Measurements from ENCODE around the gene ANKRD34C. TPM values are rescaled to one million over a fixed set of nuclear protein-coding genes. Genes with fewer than 3 reads are reported as not detected.
"Not testable (repeated sequence)": the region's sequence is repeated elsewhere in the genome, so short reads cannot be mapped to it uniquely, and the experiment has no call there.

ANKRD34C gene
- polyA plus RNA-seq, 3 donors = 0.06 to 0.12 (median 0.06) TPM

DNA sequence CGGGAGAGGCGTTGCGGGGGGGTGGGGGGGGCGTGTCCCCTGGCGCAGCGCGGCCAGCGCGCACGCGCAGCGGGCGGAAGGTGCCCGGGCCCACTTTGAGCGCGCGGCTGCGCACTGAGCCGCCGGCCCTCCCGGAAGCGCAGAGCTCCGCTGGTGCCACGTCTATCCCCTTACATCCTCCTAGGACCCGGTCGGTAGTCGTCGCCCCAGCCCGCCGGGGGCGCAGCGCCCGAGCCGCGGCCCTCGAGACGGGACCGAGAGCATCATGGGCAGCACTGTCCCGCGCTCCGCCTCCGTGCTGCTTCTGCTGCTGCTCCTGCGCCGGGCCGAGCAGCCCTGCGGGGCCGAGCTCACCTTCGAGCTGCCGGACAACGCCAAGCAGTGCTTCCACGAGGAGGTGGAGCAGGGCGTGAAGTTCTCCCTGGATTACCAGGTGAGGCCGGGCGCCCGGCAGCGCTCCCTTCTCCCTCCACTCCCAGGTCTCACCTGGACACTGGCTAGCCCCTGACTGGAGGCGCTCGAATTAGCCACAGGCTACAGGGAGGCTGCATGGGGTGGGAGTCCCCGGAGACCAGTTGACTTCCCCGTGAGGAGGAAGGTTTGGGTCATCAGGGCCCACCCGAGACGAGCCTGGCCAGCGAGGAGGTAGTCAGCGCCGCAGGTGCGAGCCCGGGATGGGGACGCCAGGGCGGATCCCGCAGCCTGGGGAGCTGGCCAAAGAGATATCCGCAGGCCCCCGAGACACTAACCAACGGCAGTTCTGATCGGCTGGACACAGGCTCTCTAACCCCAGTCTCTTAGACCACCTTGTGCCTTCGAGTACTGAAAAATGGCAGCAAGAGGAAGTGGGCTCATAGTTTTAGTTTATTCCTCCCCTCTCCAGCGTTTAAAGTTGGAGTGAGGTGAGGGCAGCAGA is 28.7 kb downstream of the ANKRD34C start, which contains the start of gene TMED3:
Gene TMED3, plus strand, starts transcription at position 128 of the 916 bp plus-strand sequence. Its CDS starts 138 bp downstream, at position 266.
- peak; percentile 75 for DNase-seq

GRCh38 chr15:79311901-79312553 is 29.5 kb downstream of the ANKRD34C start:
- no peak for DNase-seq

- DNase-seq = no peak
These were observed 31.7 kb downstream of the ANKRD34C start for GRCh38 chr15:79314186-79314585.

DNA sequence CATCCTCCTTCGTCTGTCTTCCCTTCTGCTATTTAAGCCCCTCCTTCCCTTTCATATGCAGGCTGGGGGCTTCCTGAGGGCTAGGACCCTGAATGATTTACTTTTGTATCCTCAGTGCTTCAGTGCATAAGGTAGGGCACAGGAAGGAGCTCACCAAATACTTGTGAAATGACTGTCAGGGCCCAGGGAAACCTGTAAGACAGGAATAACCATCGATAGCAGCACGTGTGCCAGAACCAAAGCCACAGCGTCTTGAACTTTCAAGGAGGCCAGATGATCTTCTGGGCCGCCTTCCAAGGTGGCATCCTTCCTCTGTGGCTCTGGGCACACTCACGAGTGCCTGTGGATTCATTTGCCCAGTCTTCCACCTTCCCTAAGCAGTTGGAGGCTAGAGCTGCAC is 32.3 kb downstream of the ANKRD34C start:
- DNase-seq = no peak

- no peak for DNase-seq
These were observed 33.3 kb downstream of the ANKRD34C start for GRCh38 chr15:79315623-79316328.

- no peak for DNase-seq
These were observed 34.3 kb downstream of the ANKRD34C start for GRCh38 chr15:79316864-79317263.

- not testable (repeated sequence) for DNase-seq
These were observed 37.5 kb downstream of the ANKRD34C start for GRCh38 chr15:79319973-79320372.

DNA sequence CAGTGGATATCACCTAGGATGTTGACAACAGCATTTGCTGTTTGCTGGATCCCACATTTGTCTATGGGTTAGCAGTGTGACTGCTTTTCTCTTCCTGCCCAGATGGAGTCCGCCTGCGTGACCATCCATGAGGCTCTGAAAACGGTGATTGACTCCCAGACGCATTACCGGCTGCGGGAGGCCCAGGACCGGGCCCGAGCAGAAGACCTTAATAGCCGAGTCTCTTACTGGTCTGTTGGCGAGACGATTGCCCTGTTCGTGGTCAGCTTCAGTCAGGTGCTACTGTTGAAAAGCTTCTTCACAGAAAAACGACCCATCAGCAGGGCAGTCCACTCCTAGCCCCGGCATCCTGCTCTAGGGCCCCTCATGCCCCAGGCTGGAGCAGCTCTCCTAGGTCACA is 39.4 kb downstream of the ANKRD34C start:
- no peak for DNase-seq

DNA sequence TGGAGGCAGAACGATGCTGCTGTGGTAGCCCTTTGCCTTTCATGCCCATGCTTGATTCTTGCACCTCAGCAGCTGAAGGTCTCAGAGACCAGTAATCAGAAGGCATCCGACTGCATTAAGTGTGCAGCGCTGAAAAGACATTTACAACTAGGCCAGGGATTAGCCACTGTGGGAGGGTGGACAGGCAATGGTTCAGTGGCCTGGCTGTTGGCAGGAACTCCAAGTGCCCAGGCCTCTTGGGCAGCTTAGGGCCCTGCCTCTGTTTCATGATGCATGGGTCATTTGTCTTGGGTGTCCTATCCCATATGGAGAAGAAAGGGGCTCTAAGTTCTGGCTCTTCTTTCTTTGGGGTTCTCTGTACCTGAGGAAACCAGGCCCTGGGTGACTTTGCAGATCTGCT is 39.8 kb downstream of the ANKRD34C start:
- DNase-seq = no peak

GRCh38 chr15:79322945-79323344 is 40.4 kb downstream of the ANKRD34C start:
- no peak for DNase-seq

DNA sequence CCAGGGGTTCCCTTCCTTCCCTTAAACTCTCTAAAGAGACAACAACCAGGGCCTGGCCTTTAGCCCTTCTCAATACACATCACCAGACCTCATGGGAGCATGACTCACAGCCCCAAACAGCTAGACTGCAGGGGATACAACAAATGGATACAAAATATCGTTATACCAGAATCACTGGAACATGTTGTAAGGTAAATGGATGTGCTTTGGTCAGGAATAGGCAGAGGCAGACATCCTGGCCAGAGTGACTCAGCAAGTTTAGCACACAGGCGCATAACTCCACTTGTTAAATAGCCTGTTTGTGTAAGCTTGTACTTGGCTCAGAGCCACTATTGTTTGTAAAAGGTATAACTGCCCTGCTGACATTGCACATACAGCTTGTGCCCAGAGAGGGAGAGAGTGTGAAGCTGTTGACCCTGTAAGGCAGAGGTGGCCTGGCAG is 46.7 kb downstream of the ANKRD34C start:
- no peak for DNase-seq

Other genes with a start within 250 kb of the ANKRD34C start
- gene RASGRF1, start 191.9 kb upstream of the ANKRD34C start, polyA plus RNA-seq (ENCODE audit: insufficient read length in 3 of 3) = under 1 TPM; 0.40 to 0.51 (median 0.41) TPM
- 10 to 100 TPM; 60.2 to 64.4 (median 62.1) TPM for gene TMED3, start 28.4 kb downstream of the ANKRD34C start, polyA plus RNA-seq (ENCODE audit: insufficient read length in 3 of 3)
- gene MINAR1, start 149.6 kb downstream of the ANKRD34C start, polyA plus RNA-seq (ENCODE audit: insufficient read length in 3 of 3) = 1 to 10 TPM; 1.1 to 1.6 (median 1.4) TPM